CD14-positive monocyte (primary cell): Measurements from ENCODE around the gene VSIR. TPM values are rescaled to one million over a fixed set of nuclear protein-coding genes. Genes with fewer than 3 reads are reported as not detected.

Source experiments
- DNase-seq, 3 donors: peaks; one replicate each; pipeline ENCODE4 v3.0.0-alpha.2; 2011 to 2022
- H2AFZ ChIP-seq: 2 replicates; pipeline ENCODE4 v1.6.0; 2012; ENCODE audit warnings: mild to moderate bottlenecking, low read depth, low read length, inconsistent platforms; ENCODE audit not compliant: insufficient read depth, poor library complexity, severe bottlenecking
- H3K27ac ChIP-seq, 2 donors: 1 replicate in 1 of 2; 2 replicates in 1 of 2; pipeline ENCODE4 v1.5.1; 2012 to 2013; ENCODE audit warnings: low read length in 2 of 2, control low read depth in 1 of 2, inconsistent platforms in 1 of 2, low read depth in 1 of 2, mild to moderate bottlenecking in 1 of 2
- H3K27me3 ChIP-seq, 2 donors: one replicate each; pipeline versions ENCODE4 v1.6.0 to v1.6.1; 2011 to 2013; ENCODE audit warnings: low read length in 2 of 2; ENCODE audit not compliant: control insufficient read depth in 2 of 2, insufficient read depth in 2 of 2
- H3K36me3 ChIP-seq, 2 donors: replicated peaks in 1 of 2; 1 replicate in 1 of 2; 2 replicates in 1 of 2; pipeline versions ENCODE4 v1.5.1 to v1.6.1; 2012 to 2013; ENCODE audit warnings: low read length in 2 of 2, control low read depth in 1 of 2, inconsistent platforms in 1 of 2, mild to moderate bottlenecking in 1 of 2; ENCODE audit not compliant: insufficient read depth in 2 of 2, control insufficient read depth in 1 of 2
- H3K4me1 ChIP-seq, 2 donors: 1 replicate in 1 of 2; 2 replicates in 1 of 2; pipeline versions ENCODE4 v1.5.1 to v1.6.1; 2012 to 2013; ENCODE audit warnings: low read length in 2 of 2, control low read depth in 1 of 2, inconsistent platforms in 1 of 2, mild to moderate bottlenecking in 1 of 2, moderate library complexity in 1 of 2; ENCODE audit not compliant: insufficient read depth in 2 of 2, control insufficient read depth in 1 of 2
- H3K4me2 ChIP-seq: replicated peaks from 2 replicates; pipeline ENCODE3; 2012; ENCODE audit warnings: low read length, moderate library complexity, mild to moderate bottlenecking; ENCODE audit not compliant: poor library complexity, severe bottlenecking; ENCODE audit errors: extremely low read depth
- H3K4me3 ChIP-seq, 3 experiments: fragments of 200-600 bp in 1 of 3; sonication (generic) in 1 of 3; replicated peaks in 1 of 3; 1 replicate in 2 of 3; 2 replicates in 1 of 3; pipeline ENCODE4 v1.5.1; 2011 to 2013; ENCODE audit warnings: low read length in 3 of 3, mild to moderate bottlenecking in 3 of 3, control low read depth in 2 of 3, low read depth in 2 of 3, inconsistent platforms in 1 of 3, moderate library complexity in 1 of 3
- H3K79me2 ChIP-seq: 2 replicates; pipeline ENCODE4 v1.6.0; 2012; ENCODE audit warnings: mild to moderate bottlenecking, control low read depth, inconsistent platforms, low read length, moderate library complexity; ENCODE audit not compliant: insufficient read depth
- H3K9ac ChIP-seq: 2 replicates; pipeline ENCODE4 v1.6.0; 2017; ENCODE audit warnings: low read length, mild to moderate bottlenecking; ENCODE audit not compliant: insufficient read depth, poor library complexity, severe bottlenecking
- H3K9me3 ChIP-seq, 2 donors: replicated peaks in 1 of 2; 1 replicate in 1 of 2; 2 replicates in 1 of 2; pipeline versions ENCODE4 v1.5.1 to v1.6.1; 2012 to 2013; ENCODE audit warnings: low read length in 2 of 2, control low read depth in 1 of 2; ENCODE audit not compliant: control insufficient read depth in 1 of 2, insufficient read depth in 1 of 2
- H4K20me1 ChIP-seq: 2 replicates; pipeline ENCODE4 v1.6.0; 2012; ENCODE audit warnings: mild to moderate bottlenecking, low read length, control low read depth, moderate library complexity; ENCODE audit not compliant: insufficient read depth
- H3K27ac Mint-ChIP-seq, 7 donors: one replicate each; pipeline ENCODE4 v1.8.0; 2020; ENCODE audit warnings: mild to moderate bottlenecking in 7 of 7, mixed read lengths in 7 of 7, moderate library complexity in 6 of 7, inconsistent platforms in 2 of 7
- H3K27me3 Mint-ChIP-seq, 3 donors: one replicate each; pipeline ENCODE4 v1.8.0; 2021 to 2022; ENCODE audit warnings: low read depth in 3 of 3, mild to moderate bottlenecking in 3 of 3, mixed read lengths in 3 of 3, moderate library complexity in 3 of 3, inconsistent platforms in 1 of 3
- H3K36me3 Mint-ChIP-seq, 2 donors: one replicate each; pipeline ENCODE4 v1.8.0; 2020; ENCODE audit warnings: mixed read lengths in 2 of 2, inconsistent platforms in 1 of 2, mild to moderate bottlenecking in 1 of 2
- H3K4me1 Mint-ChIP-seq: one replicate; pipeline ENCODE4 v1.8.0; 2020; ENCODE audit warnings: mild to moderate bottlenecking, mixed read lengths
- H3K4me3 Mint-ChIP-seq, 2 donors: one replicate each; pipeline ENCODE4 v1.8.0; 2020; ENCODE audit warnings: mild to moderate bottlenecking in 2 of 2, mixed read lengths in 2 of 2, moderate library complexity in 1 of 2
- H3K9me3 Mint-ChIP-seq, 7 donors: one replicate each; pipeline ENCODE4 v1.8.0; 2020 to 2022; ENCODE audit warnings: mixed read lengths in 7 of 7, mild to moderate bottlenecking in 6 of 7, moderate library complexity in 6 of 7, inconsistent platforms in 2 of 7
- WGBS: methylation state at CpG from one replicate; pipeline ENCODE4 v1.1.5; 2013; ENCODE audit warnings: missing lambda C conversion rate; ENCODE audit not compliant: insufficient coverage; 5-methylcytosine and 5-hydroxymethylcytosine counted together
- intact Hi-C, 2 donors: fragments of 100-400 bp; cut with micrococcal nuclease; formaldehyde crosslinking; loops; one replicate each; pipeline versions ENCODE4 v1.15.0 to v1.15.1; 2023
- polyA plus RNA-seq, 3 donors: library from polyadenylated mRNA; depleted of rRNA in 1 of 3; unstranded in 2 of 3; stranded (reverse) in 1 of 3; fragments of 300-500 nt in 2 of 3; fragments of >200 nt in 1 of 3; fragmentation: Illumina TruSeq in 2 of 3; gene quantifications; 1 replicate in 2 of 3; 2 replicates in 1 of 3; pipeline ENCODE4 v1.2.3, GENCODE V29; 2012 to 2021
- TF ChIP-seq, protein P1 (sequence below): fragments of 200-600 bp; IDR thresholded peaks from one replicate; pipeline ENCODE4 v1.8.0; 2022; ENCODE audit warnings: antibody characterized with exemption, mild to moderate bottlenecking

Gene VSIR
- polyA plus RNA-seq, 3 donors, result 635 to 1,133 (median 801) TPM

DNA sequence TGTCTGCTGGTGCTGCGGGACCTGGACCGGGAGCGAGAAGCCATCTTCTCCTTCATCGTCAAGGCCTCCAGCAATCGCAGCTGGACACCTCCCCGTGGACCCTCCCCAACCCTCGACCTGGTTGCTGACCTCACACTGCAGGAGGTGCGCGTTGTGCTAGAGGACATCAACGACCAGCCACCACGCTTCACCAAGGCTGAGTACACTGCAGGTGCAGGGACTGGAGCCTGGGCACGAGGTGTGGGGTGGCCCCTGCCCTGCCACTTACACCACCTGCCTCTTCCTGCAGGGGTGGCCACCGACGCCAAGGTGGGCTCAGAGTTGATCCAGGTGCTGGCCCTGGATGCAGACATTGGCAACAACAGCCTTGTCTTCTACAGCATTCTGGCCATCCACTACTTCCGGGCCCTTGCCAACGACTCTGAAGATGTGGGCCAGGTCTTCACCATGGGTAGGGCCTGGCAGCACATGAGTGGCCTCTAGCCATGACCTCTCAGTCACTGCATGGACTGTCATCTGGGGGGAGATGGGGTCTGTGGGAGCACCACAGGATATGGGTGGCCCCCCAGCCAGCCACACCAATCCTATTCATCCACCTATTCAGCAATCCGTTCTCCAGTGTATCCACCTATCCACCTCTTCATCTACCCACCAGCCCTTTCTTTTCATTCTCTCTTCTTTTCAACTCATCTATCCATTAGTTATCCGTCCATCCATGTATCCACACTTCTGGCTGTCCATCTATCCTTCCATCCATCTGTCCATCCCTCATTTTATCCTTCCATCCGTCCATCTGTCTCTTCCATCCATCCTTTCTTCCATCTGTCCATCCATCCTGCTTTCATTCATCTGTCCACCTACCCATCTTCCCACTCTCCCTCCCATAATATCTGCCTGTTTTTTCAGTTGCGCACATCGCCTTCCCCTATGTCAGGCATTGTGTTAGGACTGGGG lies 34.5 kb upstream of the VSIR start:
- Mint-ChIP-seq H3K9me3 (peaks cover 0 to 4% (median 0%) of the 10 kb centered on the region in 7 donors), H3K27me3 (peaks cover 0 to 4% (median 0%) of the 10 kb centered on the region in 3 donors), H3K36me3 (peaks cover 35 to 40% of the 10 kb centered on the region in 2 donors), H3K4me1 (peaks cover 66% of the 10 kb centered on the region), H3K4me3 (no peak overlapping the region), H3K27ac (peak overlapping the region in 3 of 7 donors; percentile 18 to 68 (median 27))
- no peak overlapping the region for H3K4me2 ChIP-seq
- no peak for DNase-seq
- peaks cover 18 to 25% of the 10 kb centered on the region in 2 donors for H3K36me3 ChIP-seq
- intact Hi-C loops, result loop anchor here in 1 of 2 donors (5.0 kb wide), 1 partner anchor 36 kb away; the partner anchor contains the start of gene VSIR
- H3K79me2 ChIP-seq, result no peaks in the 10 kb centered on the region
- no peaks in the 10 kb centered on the region for H3K9me3 ChIP-seq
- H3K9ac ChIP-seq, result no peak overlapping the region
- peaks cover 38% of the 10 kb centered on the region for H4K20me1 ChIP-seq
- no peak overlapping the region for H2AFZ ChIP-seq
- no peak overlapping the region for H3K4me3 ChIP-seq
- no peaks in the 10 kb centered on the region for H3K27me3 ChIP-seq
- TF ChIP-seq, protein P1, sequence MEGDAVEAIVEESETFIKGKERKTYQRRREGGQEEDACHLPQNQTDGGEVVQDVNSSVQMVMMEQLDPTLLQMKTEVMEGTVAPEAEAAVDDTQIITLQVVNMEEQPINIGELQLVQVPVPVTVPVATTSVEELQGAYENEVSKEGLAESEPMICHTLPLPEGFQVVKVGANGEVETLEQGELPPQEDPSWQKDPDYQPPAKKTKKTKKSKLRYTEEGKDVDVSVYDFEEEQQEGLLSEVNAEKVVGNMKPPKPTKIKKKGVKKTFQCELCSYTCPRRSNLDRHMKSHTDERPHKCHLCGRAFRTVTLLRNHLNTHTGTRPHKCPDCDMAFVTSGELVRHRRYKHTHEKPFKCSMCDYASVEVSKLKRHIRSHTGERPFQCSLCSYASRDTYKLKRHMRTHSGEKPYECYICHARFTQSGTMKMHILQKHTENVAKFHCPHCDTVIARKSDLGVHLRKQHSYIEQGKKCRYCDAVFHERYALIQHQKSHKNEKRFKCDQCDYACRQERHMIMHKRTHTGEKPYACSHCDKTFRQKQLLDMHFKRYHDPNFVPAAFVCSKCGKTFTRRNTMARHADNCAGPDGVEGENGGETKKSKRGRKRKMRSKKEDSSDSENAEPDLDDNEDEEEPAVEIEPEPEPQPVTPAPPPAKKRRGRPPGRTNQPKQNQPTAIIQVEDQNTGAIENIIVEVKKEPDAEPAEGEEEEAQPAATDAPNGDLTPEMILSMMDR, result no peak
- 98% methylated on average over 16 of the region's 21 CpGs for WGBS
- H3K27ac ChIP-seq, result peak overlapping the region; percentile 8 to 78
- peaks cover 58 to 78% of the 10 kb centered on the region in 2 donors for H3K4me1 ChIP-seq

DNA sequence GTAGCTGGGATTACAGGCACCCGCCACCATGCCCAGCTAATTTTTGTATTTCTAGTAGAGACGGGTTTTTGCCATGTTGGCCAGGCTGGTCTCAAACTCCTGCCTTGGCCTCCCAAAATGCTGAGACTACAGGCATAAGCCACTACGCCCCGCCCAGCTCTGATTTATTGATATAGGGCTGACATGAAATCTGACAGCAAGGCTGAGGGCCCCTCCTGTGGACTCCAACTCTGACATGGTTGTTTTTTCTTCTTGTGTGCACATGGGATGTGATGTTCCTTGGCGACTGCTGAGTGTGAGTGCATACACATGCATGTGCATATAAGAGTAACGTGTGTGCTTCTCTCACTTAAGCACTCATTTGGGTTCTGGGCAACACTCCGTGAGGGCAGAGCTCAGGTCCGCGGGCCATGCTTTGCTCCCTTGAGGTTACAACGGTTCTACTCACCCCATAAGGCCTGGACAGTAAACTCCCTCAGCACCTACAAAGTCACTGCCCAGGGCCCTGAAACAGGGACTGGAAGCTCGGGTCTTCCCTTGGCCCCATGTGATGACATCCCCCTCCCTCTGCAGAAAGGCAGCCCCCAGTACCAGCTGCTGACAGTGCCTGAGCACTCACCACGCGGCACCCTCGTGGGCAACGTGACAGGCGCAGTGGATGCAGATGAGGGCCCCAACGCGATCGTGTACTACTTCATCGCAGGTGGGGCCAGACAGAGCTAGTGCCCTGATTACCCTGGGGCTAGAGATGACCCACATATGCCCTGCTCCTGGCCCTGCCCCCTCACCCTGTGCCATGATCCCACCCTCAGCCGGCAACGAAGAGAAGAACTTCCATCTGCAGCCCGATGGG lies 33.6 kb upstream of the VSIR start:
- Histone ChIP-seq H4K20me1 (peaks cover 29% of the 10 kb centered on the region), H2AFZ (no peak overlapping the region), H3K9ac (no peak overlapping the region), H3K4me1 (peaks cover 58 to 78% of the 10 kb centered on the region in 2 donors), H3K4me3 (no peak overlapping the region), H3K27ac (peak overlapping the region; percentile 8 to 78), H3K4me2 (no peak overlapping the region), H3K79me2 (no peaks in the 10 kb centered on the region), H3K36me3 (peaks cover 13 to 22% of the 10 kb centered on the region in 2 donors), H3K27me3 (no peaks in the 10 kb centered on the region), H3K9me3 (no peaks in the 10 kb centered on the region)
- Mint-ChIP-seq H3K9me3 (peaks cover 0 to 4% (median 0%) of the 10 kb centered on the region in 7 donors), H3K4me3 (no peak overlapping the region), H3K4me1 (peaks cover 68% of the 10 kb centered on the region), H3K36me3 (peaks cover 32 to 34% of the 10 kb centered on the region in 2 donors), H3K27me3 (peaks cover 0 to 4% (median 0%) of the 10 kb centered on the region in 3 donors), H3K27ac (peak overlapping the region in 6 of 7 donors; percentile 18 to 88 (median 74))
- TF ChIP-seq, protein P1, result no peak
- 89% methylated on average over 16 of the region's 23 CpGs for WGBS
- no peak for DNase-seq
- intact Hi-C loops, result loop anchor here in 1 of 2 donors (5.0 kb wide), 1 partner anchor 35 kb away; the partner anchor contains the start of gene VSIR
